ENCODE results near the gene TOGARAM2. TPM values are rescaled to one million over a fixed set of nuclear protein-coding genes. Genes with fewer than 3 reads are reported as not detected.

TOGARAM2 gene
- total RNA-seq, 2 donors from 2014 or later: 0.24 to 0.59 TPM

DNA sequence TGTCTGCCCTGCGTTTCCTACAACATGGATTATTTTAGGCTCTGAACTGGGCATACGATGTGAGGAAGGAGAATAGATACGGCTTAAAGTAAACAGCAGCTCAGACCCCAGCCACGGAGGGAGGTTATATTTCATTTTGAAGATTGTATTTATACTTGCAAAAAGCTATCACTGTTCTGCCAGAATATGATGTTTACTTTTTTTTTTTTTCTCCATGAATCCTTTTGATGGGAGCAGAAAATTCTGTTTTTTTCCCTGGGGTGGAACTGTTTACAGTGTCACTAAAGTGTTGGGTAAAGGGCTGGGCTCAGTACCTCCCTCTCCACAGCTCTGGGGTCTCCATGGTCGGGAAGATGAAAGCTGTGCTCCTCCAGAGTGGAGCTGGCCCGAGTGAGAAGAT, 80.1 kb downstream of the TOGARAM2 start:
- DNase-seq: no peak
- TF ChIP-seq, protein P1, sequence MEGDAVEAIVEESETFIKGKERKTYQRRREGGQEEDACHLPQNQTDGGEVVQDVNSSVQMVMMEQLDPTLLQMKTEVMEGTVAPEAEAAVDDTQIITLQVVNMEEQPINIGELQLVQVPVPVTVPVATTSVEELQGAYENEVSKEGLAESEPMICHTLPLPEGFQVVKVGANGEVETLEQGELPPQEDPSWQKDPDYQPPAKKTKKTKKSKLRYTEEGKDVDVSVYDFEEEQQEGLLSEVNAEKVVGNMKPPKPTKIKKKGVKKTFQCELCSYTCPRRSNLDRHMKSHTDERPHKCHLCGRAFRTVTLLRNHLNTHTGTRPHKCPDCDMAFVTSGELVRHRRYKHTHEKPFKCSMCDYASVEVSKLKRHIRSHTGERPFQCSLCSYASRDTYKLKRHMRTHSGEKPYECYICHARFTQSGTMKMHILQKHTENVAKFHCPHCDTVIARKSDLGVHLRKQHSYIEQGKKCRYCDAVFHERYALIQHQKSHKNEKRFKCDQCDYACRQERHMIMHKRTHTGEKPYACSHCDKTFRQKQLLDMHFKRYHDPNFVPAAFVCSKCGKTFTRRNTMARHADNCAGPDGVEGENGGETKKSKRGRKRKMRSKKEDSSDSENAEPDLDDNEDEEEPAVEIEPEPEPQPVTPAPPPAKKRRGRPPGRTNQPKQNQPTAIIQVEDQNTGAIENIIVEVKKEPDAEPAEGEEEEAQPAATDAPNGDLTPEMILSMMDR (IDR thresholded peaks at IDR 0.05): no peak
- H3K9me3 ChIP-seq: no peaks in the 10 kb centered on the region
- no peak overlapping the region for H3K4me3 ChIP-seq
- H3K27ac ChIP-seq: no peak overlapping the region
- H3K36me3 ChIP-seq: no peaks in the 10 kb centered on the region
- intact Hi-C loops (cut with DNase I): no loop called here
- H3K4me1 ChIP-seq: no peaks in the 10 kb centered on the region
- no peaks in the 10 kb centered on the region for H3K27me3 ChIP-seq
- no peak overlapping the region for H3K9ac ChIP-seq (ENCODE audit: low read depth in 2 of 2, low read length in 2 of 2)

GRCh38 chr2:29061616-29062015, 80.5 kb downstream of the TOGARAM2 start:
- no peak overlapping the region for H3K4me3 ChIP-seq
- no peak overlapping the region for H3K27ac ChIP-seq
- TF ChIP-seq, protein P1 (IDR thresholded peaks at IDR 0.05): no peak
- intact Hi-C loops (cut with DNase I): no loop called here
- no peak for DNase-seq
- no peaks in the 10 kb centered on the region for H3K9me3 ChIP-seq
- no peaks in the 10 kb centered on the region for H3K36me3 ChIP-seq
- H3K4me1 ChIP-seq: no peaks in the 10 kb centered on the region
- no peaks in the 10 kb centered on the region for H3K27me3 ChIP-seq
- H3K9ac ChIP-seq (ENCODE audit: low read depth in 2 of 2, low read length in 2 of 2): no peak overlapping the region

- Histone ChIP-seq H3K36me3 (no peaks in the 10 kb centered on the region), H3K4me1 (no peaks in the 10 kb centered on the region), H3K27me3 (no peaks in the 10 kb centered on the region), H3K9ac (ENCODE audit: low read depth in 2 of 2, low read length in 2 of 2) (no peak overlapping the region), H3K4me3 (no peak overlapping the region), H3K9me3 (no peaks in the 10 kb centered on the region), H3K27ac (no peak overlapping the region)
- DNase-seq: no peak
- intact Hi-C loops (cut with DNase I): no loop called here
- TF ChIP-seq, protein P1 (IDR thresholded peaks at IDR 0.05): no peak
Observed at GRCh38 chr2:29062371-29062770, 81.3 kb downstream of the TOGARAM2 start.

- Histone ChIP-seq H3K9me3 (no peaks in the 10 kb centered on the region), H3K27ac (no peak overlapping the region)
- no peak for DNase-seq
Observed at GRCh38 chr2:29063056-29063455, 82.0 kb downstream of the TOGARAM2 start.

DNA sequence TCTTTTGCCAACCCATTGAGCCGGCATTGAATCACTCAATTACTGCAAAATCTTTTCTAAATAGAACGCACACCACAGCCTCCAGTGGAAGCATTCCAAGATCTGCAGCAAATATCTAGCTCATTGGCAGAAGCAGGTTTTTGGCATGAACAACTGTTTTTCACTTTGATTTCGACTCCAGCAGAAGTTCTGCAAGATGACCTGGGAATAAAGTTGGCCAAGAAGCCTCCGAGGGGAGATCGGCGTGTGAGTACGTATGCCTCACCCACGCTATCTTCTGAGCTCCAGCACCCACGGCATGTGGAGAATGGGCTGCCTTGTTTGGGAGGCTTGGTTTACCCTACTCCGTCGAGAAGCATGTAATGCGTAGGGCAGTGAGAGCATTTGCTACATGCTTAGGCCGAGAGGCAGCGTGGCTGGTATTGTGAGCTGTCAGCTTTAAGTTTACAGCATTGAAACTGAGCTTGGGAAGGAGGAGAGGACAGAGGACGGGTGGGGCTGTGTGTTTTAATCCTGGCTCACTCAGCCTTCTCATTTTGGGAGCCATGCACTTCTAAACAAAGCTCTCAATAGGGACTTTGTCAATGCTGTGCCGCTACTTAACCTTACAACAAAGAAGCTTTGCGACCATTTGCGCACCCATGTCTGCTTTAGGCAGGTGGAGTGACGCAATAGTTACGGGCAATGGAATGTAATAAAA, 82.7 kb downstream of the TOGARAM2 start:
- H3K9ac ChIP-seq (ENCODE audit: low read depth in 2 of 2, low read length in 2 of 2): no peak overlapping the region
- intact Hi-C loops (cut with DNase I): no loop called here
- H3K27me3 ChIP-seq: no peaks in the 10 kb centered on the region
- TF ChIP-seq, protein P1 (IDR thresholded peaks at IDR 0.05): no peak
- H3K27ac ChIP-seq: no peak overlapping the region
- H3K4me1 ChIP-seq: no peaks in the 10 kb centered on the region
- H3K36me3 ChIP-seq: no peaks in the 10 kb centered on the region
- DNase-seq: no peak
- no peak overlapping the region for H3K4me3 ChIP-seq
- no peaks in the 10 kb centered on the region for H3K9me3 ChIP-seq

More at GRCh38 chr2:29063056-29063455, 82.0 kb downstream of the TOGARAM2 start:
- Histone ChIP-seq H3K27me3 (no peaks in the 10 kb centered on the region), H3K4me1 (no peaks in the 10 kb centered on the region), H3K4me3 (no peak overlapping the region), H3K36me3 (no peaks in the 10 kb centered on the region), H3K9ac (ENCODE audit: low read depth in 2 of 2, low read length in 2 of 2) (no peak overlapping the region)
- intact Hi-C loops (cut with DNase I): no loop called here
- TF ChIP-seq, protein P1 (IDR thresholded peaks at IDR 0.05): no peak

Measured in colonic mucosa (tissue), 4 donors.